SK-N-MC (cell line): ENCODE measurements around the gene HOXC9.

Experiments used
- DNase-seq: peaks from one replicate; pipeline ENCODE4 v3.0.0-alpha.2; 2011; ENCODE audit warnings: low read depth, low spot score
- H3K27ac ChIP-seq: fragments of 200-600 bp; sonication (generic); 2 replicates; pipeline ENCODE4 v1.5.1; 2016; ENCODE audit warnings: mixed run types
- H3K36me3 ChIP-seq: fragments of 200-600 bp; sonication (generic); 2 replicates; pipeline ENCODE4 v1.6.1; 2017; ENCODE audit warnings: antibody characterized with exemption, low read length, mixed read lengths; ENCODE audit not compliant: insufficient read depth
- H3K4me3 ChIP-seq: fragments of 200-600 bp; sonication (generic); 2 replicates; pipeline ENCODE4 v1.5.1; 2016
- H3K9ac ChIP-seq: fragments of 200-600 bp; sonication (generic); 2 replicates; pipeline ENCODE4 v1.8.0; 2017; ENCODE audit warnings: mixed run types, mixed read lengths; ENCODE audit not compliant: insufficient read length
- H3K9me3 ChIP-seq: fragments of 200-600 bp; sonication (generic); 2 replicates; pipeline ENCODE4 v1.6.1; 2017; ENCODE audit warnings: low read depth, mild to moderate bottlenecking, antibody characterized with exemption, low read length, moderate library complexity, mixed read lengths
- EZH2 ChIP-seq: fragments of 200-600 bp; sonication (generic); IDR thresholded peaks from one replicate; pipeline ENCODE4 v1.6.1; 2017; ENCODE audit warnings: antibody characterized with exemption
- FOXP2 ChIP-seq: optimal IDR thresholded peaks from 2 replicates; pipeline ENCODE3; 2011; ENCODE audit warnings: mild to moderate bottlenecking, moderate library complexity; ENCODE audit not compliant: insufficient read depth; ENCODE audit errors: extremely low read length, control extremely low read depth
- POLR2AphosphoS5 ChIP-seq: IDR thresholded peaks from 2 replicates; pipeline ENCODE4 v1.6.1; 2012; ENCODE audit warnings: mild to moderate bottlenecking, low read depth, low read length, borderline replicate concordance

HOXC9 gene

DNA sequence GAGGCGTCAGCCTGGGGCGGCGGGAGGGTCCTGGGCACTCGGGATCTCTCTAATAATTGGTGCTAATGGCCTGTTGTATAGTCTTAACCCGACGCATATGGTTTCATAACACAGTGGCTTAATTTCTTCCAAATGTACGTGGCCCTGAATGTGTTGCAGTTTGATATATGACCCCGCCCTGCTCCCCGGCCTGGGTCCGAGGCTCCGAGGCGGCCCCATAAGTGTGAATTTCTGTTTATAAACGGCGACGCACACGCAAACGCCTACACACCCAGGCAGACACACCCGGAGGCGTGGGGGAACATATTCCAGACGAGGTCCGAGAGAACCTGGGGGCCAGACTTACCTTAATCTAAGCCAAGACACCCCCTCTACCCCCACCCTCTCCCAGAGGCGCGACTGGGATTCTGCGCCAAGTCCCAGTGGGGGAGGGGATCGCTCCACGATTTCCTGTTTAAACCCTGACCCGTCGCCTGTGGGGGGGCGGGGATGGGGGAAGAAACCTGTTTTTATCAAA is 18.6 kb downstream of the HOXC9 start:
- H3K9me3 ChIP-seq, result no peaks in the 10 kb centered on the region
- TF ChIP-seq FOXP2 (no peak), EZH2 (no peak), POLR2AphosphoS5 (peak; percentile 45; the same call in 1 of the 2 replicates)
- H3K27ac ChIP-seq, result peak overlapping the region; percentile 96
- peak overlapping the region; percentile 95 for H3K4me3 ChIP-seq
- H3K9ac ChIP-seq, result peak overlapping the region; percentile 93
- no peaks in the 10 kb centered on the region for H3K36me3 ChIP-seq
- no peak for DNase-seq

DNA sequence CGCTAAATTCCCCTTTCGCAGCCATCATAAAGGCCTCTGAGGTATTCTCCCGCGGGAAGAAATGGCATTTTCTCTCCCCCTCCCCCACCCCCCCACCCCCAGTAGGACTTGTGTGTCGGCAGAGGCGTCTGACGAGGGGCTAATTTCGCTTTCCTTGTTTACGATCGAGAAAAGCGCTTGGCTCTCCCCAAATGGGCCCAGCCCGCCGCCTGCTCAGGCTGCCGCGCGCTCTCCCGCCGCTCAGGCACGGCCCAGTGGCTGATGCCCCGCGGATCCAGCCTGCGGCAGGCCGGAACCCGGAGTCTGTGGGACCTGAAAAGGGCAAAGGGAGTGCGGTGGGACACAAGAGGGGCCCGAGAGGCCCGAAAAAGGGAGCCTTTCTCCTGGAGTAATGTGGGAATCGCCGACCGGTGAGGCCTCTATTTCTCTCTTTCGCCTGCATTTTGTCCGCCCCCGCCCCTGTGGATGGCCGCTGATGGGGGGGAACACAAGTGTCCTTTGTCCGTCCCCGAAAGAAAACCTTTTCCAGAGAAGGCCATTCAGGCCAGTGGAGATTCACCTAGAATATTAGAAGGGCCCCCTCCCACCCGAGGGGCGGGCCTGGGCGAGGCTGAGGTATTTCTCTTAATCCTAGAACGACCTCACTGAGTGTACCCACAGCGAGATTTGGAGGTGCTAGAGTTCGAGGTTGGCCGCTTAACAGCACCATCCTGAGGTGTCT is 19.3 kb downstream of the HOXC9 start:
- H3K4me3 ChIP-seq, result peak overlapping the region; percentile 95
- H3K9ac ChIP-seq, result peak overlapping the region; percentile 99
- H3K36me3 ChIP-seq, result no peaks in the 10 kb centered on the region
- H3K27ac ChIP-seq, result peak overlapping the region; percentile 96
- DNase-seq, result no peak
- H3K9me3 ChIP-seq, result no peaks in the 10 kb centered on the region
- TF ChIP-seq FOXP2 (no peak), POLR2AphosphoS5 (peak; percentile 11; the same call in 1 of the 2 replicates)

DNA sequence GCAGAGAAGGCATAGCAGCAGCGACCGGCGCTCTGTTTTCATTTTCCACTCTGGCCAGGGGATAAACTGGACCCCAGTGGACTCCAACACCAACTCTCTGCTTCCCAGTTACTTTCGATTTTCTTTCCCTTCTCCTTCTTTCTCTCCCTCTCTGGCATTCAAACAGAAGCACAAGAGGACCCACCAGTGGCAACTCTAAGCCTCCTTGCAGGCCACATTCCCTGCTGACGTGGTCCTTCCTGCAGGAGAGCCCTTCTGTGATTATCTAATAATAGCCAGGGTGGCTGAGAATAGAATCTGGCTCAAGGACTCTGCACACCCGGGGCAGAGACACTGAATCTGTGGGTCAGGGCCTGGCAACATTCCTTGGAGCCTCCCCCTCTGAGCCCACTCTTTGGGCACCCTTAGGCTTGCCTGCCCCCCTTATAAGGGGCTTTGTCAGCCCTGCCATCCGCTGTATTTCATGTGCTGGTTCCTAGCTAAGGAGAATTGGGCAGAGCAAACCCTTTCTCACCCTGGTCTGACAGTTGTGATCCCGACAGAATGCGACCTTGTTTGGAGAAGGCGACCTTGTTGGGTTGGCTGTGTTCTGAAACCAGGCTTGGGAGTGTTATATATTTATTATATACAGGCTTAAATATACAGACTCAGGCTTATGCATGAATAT is 20.1 kb downstream of the HOXC9 start:
- TF ChIP-seq POLR2AphosphoS5, result peak; percentile 2; the same call in 1 of the 2 replicates
- no peak for TF ChIP-seq EZH2
- H3K4me3 ChIP-seq, result peak overlapping the region; percentile 95
- H3K36me3 ChIP-seq, result no peaks in the 10 kb centered on the region
- peak overlapping the region; percentile 96 for H3K27ac ChIP-seq
- DNase-seq, result no peak
- H3K9me3 ChIP-seq, result no peaks in the 10 kb centered on the region
- H3K9ac ChIP-seq, result peak overlapping the region; percentile 99

DNA sequence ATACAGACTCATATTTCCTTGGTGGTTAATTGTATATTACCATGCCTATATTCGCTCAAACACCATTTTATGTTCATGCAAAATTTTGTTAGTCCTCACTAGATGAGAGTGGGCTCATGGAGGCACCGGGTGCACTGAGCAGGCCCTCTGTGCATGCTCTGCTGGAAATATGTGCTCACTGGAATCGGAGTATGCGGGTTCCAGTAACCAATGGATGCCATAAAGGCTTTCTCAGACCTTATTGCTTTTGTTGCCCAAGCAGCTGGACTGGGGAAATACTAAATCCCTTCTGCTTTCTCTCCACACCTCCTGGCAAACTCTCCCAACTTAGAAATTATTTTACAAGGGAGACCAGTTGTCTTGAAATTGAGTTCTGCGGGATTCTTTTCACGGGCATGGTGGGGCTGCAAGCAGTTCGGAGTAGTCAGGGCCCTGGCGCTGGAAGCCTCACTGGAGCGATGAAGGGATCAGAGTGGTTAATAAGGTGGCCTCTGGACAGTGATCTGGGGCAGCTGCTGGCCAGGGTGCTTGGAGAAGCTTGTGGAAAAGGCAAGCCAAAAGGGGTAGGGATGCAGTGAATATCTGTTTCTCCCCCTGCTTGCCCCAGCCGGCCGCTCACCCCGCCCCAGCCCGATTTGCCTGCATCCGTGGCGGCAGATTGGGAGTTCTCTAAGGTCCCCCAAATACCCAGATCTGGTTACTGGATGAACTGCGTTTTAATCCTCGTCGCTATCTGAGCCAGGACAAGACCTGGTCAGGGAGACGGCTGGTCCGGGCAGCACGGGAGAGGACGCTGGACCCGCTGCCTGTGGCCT is 20.8 kb downstream of the HOXC9 start:
- TF ChIP-seq EZH2 (no peak), FOXP2 (no peak), POLR2AphosphoS5 (no peak)
- H3K27ac ChIP-seq, result peak overlapping the region; percentile 96
- DNase-seq, result no peak
- peak overlapping the region; percentile 95 for H3K4me3 ChIP-seq
- no peaks in the 10 kb centered on the region for H3K9me3 ChIP-seq
- no peaks in the 10 kb centered on the region for H3K36me3 ChIP-seq
- peak overlapping the region; percentile 99 for H3K9ac ChIP-seq

DNA sequence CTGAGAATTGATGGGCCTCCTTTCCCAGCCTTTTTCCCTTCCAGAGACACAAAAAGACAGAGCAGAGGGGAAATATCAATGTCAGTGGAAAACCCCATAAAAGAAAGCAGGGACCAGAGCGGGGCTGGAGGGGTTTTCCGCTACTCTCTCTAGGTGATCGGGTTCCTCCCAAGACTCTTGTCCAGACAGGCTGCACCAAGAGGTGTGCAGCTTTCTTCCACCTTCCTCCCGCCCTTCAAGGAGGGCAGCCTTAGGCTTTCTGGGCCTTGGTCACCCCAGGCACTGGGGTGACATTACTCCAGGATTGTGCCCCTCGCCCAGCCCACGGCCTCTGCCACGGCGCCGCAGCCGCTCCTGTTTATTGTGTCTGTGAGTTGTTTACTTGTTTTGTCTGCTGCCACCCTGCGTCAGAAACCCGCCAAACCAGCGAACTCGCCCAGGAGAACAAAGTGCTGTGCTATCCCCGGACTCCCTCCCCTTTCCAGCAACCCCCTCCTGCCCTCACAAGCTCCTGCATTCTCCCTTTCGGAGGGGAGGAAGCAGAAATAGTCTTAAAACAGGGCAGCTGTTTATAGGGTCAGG is 21.6 kb downstream of the HOXC9 start:
- Histone ChIP-seq H3K27ac (peak overlapping the region; percentile 96), H3K4me3 (peak overlapping the region; percentile 95), H3K9me3 (no peaks in the 10 kb centered on the region), H3K9ac (peak overlapping the region; percentile 99), H3K36me3 (no peaks in the 10 kb centered on the region)
- DNase-seq, result no peak
- TF ChIP-seq POLR2AphosphoS5 (no peak), FOXP2 (peak; percentile 96)

DNA sequence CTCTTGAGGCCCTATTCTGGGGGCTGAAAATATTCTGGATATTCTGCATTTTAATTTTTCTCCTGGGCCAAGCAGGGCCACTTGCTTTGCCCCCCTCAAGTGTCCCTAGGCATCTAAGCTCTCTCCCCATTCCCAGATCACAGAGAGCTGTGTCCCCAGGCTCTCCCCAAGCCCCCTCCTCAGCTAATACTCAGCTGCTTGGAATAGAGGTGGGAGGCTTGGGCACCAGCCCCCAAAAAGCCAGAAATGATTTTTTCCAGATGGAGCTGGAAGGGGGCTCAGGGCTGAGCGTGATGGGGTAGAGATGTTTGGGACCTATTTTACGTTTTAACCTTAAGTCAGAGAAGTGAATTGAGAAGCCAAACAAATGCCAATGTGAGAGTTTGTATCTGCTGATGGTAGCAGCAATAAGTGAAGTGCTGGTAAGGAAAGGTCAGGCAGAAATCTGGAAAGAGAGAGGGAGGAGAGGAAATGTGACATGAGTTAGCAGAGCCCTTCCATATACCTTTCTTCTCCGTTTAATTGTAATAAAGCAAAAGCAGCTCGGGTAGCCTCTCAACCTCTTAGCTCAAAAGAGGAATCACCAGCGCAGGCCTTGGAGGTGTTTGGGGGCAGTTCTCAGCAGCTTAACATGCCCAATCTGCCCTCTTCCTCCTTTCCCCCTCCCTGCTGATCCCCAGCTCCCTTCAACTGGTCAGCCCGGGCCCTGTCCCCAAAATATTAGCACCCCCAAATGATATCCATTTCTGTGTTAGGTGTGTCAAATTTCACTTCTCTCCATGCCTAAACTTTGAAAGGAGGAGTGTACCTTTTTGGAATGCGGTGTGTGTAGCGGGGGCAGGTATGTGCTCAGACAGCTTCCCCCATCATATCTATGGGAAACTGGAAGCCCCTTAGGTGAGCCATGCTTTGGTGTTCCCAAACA is 23.3 kb downstream of the HOXC9 start:
- Histone ChIP-seq H3K9ac (peak overlapping the region; percentile 99), H3K27ac (peak overlapping the region; percentile 96), H3K9me3 (no peaks in the 10 kb centered on the region), H3K36me3 (no peaks in the 10 kb centered on the region), H3K4me3 (peak overlapping the region; percentile 95)
- DNase-seq, result no peak
- TF ChIP-seq FOXP2, result no peak
- TF ChIP-seq EZH2, result no peak
- no peak for TF ChIP-seq POLR2AphosphoS5

DNA sequence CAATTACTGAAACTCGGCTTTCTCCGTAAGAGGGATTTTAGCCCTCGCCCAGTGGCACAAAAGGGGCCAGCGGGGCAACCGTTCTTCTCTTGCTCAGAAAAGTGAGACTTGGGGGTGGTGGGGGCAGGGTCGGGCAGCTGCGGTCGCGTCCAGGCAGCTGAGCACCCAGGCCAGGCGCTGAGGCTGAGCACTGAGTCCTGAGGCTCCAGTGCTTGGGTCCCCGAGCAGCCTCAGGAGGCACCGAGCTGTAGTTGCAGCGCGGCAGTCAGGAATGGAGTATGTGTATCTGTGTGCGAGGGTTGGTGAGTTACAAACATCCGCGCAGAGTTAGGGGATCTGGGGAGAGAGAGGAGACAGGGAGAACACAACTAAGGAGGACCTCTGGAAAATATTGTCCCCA is 24.2 kb downstream of the HOXC9 start:
- H3K9me3 ChIP-seq, result no peaks in the 10 kb centered on the region
- H3K27ac ChIP-seq, result peak overlapping the region; percentile 96
- DNase-seq, result no peak
- peak overlapping the region; percentile 95 for H3K4me3 ChIP-seq
- no peak for TF ChIP-seq POLR2AphosphoS5
- no peak for TF ChIP-seq EZH2
- no peak for TF ChIP-seq FOXP2
- peak overlapping the region; percentile 99 for H3K9ac ChIP-seq
- peaks cover 4% of the 10 kb centered on the region; the same call in 1 of the 2 replicates for H3K36me3 ChIP-seq
